ENCODE measurements around the gene THEMIS.

DNA sequence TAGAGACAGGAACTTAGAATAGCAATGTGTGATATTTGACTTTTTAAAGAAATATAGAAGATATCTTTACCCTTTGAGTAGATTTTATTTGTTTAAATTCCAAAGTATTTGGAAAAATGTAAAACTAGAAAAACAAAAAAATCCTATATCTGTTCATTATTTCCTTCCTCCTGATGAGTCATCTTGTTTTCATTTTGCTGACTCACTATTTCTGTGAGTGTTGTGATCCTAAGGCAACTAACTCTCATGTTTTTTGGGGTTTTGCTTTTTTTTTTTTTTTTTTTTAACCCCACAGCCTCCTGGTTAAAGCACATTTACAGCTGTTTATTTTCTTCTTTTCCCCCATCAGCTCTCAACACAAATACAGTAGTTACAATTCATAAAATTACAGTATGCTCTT is 37.8 kb upstream of the THEMIS start:
- TF ChIP-seq, protein P1, sequence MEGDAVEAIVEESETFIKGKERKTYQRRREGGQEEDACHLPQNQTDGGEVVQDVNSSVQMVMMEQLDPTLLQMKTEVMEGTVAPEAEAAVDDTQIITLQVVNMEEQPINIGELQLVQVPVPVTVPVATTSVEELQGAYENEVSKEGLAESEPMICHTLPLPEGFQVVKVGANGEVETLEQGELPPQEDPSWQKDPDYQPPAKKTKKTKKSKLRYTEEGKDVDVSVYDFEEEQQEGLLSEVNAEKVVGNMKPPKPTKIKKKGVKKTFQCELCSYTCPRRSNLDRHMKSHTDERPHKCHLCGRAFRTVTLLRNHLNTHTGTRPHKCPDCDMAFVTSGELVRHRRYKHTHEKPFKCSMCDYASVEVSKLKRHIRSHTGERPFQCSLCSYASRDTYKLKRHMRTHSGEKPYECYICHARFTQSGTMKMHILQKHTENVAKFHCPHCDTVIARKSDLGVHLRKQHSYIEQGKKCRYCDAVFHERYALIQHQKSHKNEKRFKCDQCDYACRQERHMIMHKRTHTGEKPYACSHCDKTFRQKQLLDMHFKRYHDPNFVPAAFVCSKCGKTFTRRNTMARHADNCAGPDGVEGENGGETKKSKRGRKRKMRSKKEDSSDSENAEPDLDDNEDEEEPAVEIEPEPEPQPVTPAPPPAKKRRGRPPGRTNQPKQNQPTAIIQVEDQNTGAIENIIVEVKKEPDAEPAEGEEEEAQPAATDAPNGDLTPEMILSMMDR (IDR thresholded peaks at IDR 0.05; ENCODE audit: insufficient read depth, low read depth, low read length) = no peak
- no peak for TF ChIP-seq EZH2 (IDR thresholded peaks at IDR 0.05; ENCODE audit: insufficient read depth, low read length)

All from astrocyte (in vitro differentiated cells and primary cell).